HG03103 (cell line): ENCODE results near the gene TTC39A.

Experiments
- ATAC-seq: cut with Tn5 transposase; IDR thresholded peaks from one replicate; pipeline ENCODE4 v1.9.1; 2021; ENCODE audit warnings: low read depth; ENCODE audit not compliant: unreplicated experiment

The TTC39A gene

DNA sequence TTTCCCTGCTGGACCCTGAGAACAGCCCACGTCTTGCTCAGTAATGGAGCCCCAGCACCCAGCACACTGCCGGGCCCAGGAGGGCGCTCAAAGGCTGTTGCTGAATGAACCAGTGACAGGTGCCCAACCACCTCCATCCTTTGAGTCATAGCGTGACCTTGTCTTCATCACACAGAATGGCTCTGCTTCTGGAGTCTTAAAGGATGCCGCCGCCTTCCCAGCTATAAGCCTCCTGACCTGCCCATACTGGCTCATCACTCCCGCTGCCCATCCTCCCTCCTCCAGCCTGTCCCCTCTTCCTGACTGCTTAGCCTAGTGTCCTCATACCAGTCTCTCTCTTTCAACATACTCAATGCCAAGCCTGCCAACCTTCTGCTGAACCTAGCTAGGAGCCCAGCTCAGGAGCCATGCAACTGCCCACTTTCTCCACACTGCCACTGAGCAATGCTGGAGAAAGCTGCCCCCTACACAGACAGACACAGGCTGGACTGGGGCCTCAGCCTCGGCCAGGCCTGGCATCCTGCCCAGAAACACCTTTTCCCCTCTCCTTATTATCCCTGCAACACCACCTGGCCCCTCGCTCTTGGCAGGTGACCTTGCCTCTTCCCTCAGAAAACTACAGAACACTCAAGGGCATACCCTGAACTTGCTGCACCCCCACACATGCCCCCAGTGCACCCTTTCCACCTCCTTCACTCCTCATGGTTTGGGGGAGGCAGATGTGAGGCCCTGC is 14.1 kb downstream of the TTC39A start:
- ATAC-seq: no peak

GRCh38 chr1:51314974-51315373 is 15.4 kb downstream of the TTC39A start:
- no peak for ATAC-seq

- no peak for ATAC-seq
Measured at GRCh38 chr1:51313961-51314777, 16.2 kb downstream of the TTC39A start.

GRCh38 chr1:51313268-51313852 is 17.0 kb downstream of the TTC39A start:
- ATAC-seq: no peak

GRCh38 chr1:51312718-51313117 is 17.6 kb downstream of the TTC39A start:
- ATAC-seq: no peak

- ATAC-seq: no peak
Measured at GRCh38 chr1:51311826-51312225, 18.5 kb downstream of the TTC39A start.

- no peak for ATAC-seq
Measured at GRCh38 chr1:51310871-51311613, 19.3 kb downstream of the TTC39A start.

DNA sequence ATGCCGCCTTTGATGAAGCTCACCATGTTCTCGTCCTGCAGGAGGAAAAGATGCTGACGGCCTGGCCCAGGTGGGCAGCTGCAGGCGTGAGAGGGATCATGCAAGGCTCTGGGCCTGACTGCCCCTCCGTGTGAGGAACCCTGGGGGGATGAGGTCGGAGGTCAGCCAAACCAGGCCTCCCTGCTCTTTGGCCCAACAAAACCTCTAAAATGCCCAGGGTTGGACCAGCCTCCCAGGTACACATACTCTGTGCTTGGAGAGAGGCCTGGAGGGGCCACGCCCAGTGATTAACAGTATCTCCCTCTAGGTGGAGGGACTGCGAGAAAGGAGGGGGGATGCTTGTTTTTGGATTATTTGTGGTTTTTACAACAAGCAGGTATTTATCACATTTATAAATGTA is 21.1 kb downstream of the TTC39A start:
- no peak for ATAC-seq

GRCh38 chr1:51308636-51309035 is 21.7 kb downstream of the TTC39A start:
- ATAC-seq: no peak

GRCh38 chr1:51306950-51307349 is 23.4 kb downstream of the TTC39A start:
- ATAC-seq: no peak

- no peak for ATAC-seq
Measured at GRCh38 chr1:51305371-51305823, 25.0 kb downstream of the TTC39A start.

GRCh38 chr1:51304360-51304759 is 26.0 kb downstream of the TTC39A start:
- ATAC-seq: no peak

DNA sequence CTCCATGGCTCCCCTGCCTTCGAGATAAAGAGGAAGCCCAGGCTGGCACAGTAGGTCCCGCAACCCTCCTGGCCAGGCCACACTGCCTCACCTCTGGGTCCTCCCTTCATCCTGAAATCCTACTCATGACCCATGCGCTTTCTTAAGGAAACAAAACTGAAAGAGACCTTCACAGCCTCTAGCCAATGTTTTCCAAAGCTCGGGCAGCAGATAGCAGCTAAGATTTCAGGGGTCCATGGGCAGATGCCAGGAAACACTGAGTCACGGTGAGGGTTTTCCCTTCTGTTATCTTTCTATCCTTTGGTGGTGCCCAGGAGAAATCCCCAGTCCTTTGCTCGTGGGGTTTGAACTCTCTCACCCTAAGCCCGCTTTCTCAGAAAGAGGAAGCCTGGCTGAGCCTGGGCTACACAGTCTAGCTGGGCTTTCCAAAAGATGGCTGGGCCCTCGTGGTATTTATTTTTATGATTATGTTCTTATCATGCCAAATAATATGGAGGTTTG is 26.6 kb downstream of the TTC39A start:
- no peak for ATAC-seq

DNA sequence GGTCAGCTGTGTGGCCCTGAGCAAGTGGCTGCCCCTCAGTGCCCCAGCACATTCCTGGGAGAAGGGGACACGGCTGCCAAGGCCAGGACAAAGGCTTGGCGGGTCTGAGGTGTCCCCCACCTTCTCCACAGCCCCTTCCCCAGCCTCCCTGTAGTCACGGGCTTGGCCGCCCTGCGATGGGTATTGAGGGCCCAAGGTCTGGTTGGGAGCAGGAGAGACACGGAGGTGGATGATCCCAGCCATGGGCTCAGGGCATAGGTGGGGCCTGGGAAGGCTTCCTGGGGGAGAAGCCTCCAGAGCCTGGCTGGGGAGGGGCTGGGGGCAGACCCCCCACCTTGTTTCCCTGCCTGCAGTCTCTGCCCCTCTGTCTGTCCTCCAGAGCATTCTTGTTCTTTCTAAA is 27.0 kb downstream of the TTC39A start:
- no peak for ATAC-seq

DNA sequence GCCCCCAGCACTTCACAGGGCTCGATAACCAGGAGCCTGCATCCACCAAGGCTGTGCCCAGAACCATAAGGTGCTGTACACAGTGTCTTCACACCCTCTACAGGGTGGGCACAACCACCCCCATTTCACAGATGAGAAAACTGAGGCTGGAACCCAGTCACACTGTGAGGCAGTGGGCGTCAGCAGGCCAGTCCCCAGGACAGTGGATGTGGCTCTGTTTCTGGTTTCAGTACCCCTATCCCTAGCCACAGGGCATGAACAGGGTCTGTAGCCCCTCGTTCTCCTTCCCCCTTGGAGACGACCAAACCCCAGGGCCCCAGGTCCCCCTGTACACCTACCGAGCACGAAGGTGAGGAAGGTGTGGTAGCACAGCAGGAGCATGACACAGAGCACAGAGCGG is 27.6 kb downstream of the TTC39A start:
- ATAC-seq: no peak

DNA sequence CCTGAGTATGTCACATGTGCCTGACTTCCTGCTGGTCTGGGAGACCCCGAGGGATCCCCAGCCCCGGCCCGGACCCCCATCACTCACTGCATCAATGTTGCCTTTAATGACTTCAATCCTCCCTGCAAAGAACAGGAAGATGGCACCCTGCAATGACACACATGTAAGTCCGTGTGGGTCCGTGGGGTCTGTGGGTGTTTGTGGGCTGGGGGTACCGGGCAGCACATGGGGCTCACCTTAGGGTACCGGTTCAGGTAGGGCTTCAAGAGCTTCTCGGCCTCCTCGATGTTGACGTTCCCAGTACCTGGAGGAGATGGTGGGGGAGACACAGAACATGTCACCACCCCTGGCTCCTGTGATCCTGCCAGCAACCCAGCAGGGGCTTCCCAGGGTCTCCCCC is 28.1 kb downstream of the TTC39A start:
- ATAC-seq: no peak

DNA sequence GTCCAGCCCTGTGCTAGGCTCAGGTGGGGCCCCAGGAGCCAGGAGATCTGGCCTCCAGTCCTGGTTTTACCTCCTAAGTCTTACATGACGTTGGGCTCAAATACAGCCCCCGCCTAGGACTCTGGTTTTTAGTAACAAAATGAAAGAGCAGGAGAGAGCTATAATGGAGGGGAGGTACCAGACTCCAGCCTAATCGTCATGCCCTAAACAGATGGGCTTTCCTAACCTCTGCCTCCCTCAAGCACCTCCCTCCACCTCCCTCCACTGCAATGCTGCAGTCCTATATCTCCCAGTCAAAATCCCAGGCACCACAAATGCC is 28.6 kb downstream of the TTC39A start:
- no peak for ATAC-seq

DNA sequence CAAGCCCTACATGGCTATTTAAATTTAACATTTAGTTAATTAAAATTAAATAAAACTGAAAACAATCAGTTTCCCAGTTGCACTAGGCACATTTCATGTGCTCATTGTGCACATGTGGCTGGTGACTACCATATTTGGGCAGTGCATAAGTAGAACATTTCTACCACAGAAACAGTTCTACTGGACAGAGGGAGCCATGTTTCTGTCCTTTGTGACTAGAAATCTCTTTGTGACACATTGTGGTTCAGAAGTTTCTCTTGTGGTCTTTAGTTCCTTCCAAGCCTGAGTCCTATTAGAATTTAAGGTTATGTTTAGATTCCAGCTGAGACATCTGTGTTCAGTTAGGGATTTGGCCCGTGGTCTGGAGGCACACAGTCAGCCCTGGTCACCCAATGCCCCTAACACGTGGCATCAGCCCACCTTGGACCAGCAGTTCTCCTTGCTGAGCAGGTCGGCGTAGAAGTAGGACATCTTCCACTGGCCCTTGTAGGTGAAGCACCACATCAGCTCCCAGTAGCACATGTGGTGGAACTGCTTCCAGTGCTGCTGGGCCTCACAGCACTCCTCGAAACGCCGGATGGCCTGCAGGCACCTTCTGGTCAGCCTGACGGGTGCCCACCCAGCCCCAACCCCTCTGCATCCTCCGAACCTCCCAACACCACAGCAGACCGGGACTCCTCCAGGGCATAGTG is 29.1 kb downstream of the TTC39A start:
- ATAC-seq: no peak

DNA sequence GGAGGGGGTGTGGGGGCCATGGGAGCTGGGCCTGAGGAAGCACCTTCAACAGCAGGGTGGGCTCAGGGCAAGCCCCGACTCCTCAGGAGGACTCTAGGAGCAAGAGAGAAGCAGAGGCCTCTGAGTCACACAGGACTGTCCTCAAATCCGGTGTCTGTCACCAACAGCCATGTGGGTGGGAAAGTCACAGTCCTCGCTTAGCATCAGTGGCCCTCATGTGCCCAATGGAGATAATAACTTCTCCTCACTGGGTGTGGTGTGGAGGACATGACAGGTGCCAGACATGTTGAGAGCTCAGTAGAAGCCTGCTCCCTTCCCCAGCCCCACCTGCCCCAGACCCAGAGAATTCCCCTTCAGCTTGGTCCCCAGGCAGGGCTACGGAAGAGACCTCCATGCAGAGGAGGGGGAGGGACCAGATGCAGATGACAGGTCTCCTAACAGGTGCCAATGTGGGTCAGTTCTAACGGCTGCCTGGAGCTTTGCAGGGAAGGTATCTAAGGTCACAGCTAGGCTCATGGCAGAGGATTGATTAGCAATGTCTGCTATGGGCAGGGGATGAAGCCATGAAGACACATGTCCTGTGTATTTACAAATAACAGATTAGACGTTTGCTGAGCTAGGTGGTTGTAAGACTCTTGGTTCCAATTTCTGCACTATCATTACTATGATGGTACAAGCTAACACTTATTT is 30.2 kb downstream of the TTC39A start:
- no peak for ATAC-seq
